Neural crest cell (in vitro differentiated cells): ENCODE data around the gene IL17A. TPM values are rescaled to one million over a fixed set of nuclear protein-coding genes. Genes with fewer than 3 reads are reported as not detected.
A peak's percentile ranks its signal among the peaks of the same experiment; 100 is the strongest.

Experiments used
- DNase-seq: peaks from one replicate; pipeline ENCODE4 v3.0.0; 2021; ENCODE audit warnings: low read depth, mixed read lengths, low spot score
- H3K27ac Mint-ChIP-seq: one replicate; pipeline ENCODE4 v1.8.0; 2021; ENCODE audit warnings: mild to moderate bottlenecking, mixed read lengths; ENCODE audit not compliant: unreplicated experiment
- H3K27me3 Mint-ChIP-seq: 2 replicates; pipeline ENCODE4 v1.8.0; 2021; ENCODE audit warnings: low read depth, mild to moderate bottlenecking, mixed read lengths
- H3K36me3 Mint-ChIP-seq: 2 replicates; pipeline ENCODE4 v1.8.0; 2021; ENCODE audit warnings: low read depth, mild to moderate bottlenecking, mixed read lengths
- H3K4me1 Mint-ChIP-seq: 2 replicates; pipeline ENCODE4 v1.8.0; 2021; ENCODE audit warnings: mixed read lengths
- H3K4me3 Mint-ChIP-seq: one replicate; pipeline ENCODE4 v1.8.0; 2021; ENCODE audit warnings: mild to moderate bottlenecking, mixed read lengths
- H3K9me3 Mint-ChIP-seq: 2 replicates; pipeline ENCODE4 v1.8.0; 2021; ENCODE audit warnings: mixed read lengths
- CTCF ChIP-seq: fragments of 200-600 bp; sonication (generic); conservative IDR thresholded peaks from 2 replicates; pipeline ENCODE4 v1.5.0; 2021; ENCODE audit warnings: antibody characterized with exemption, mild to moderate bottlenecking
- total RNA-seq: library from RNA; stranded (reverse); gene quantifications from 2 replicates; pipeline ENCODE4 v1.2.1, GENCODE V29; 2021

The IL17A gene
- total RNA-seq, 1 donor from 2014 or later: not detected

GRCh38 chr6:52207066-52207465 is 20.9 kb downstream of the IL17A start:
- Mint-ChIP-seq H3K27ac (no peak overlapping the region), H3K27me3 (peaks cover 2% of the 10 kb centered on the region), H3K36me3 (no peaks in the 10 kb centered on the region), H3K4me3 (no peak overlapping the region), H3K4me1 (no peaks in the 10 kb centered on the region), H3K9me3 (no peaks in the 10 kb centered on the region)
- DNase-seq: no peak
- TF ChIP-seq CTCF: peak; percentile 23

- Mint-ChIP-seq H3K9me3 (no peaks in the 10 kb centered on the region), H3K4me1 (no peaks in the 10 kb centered on the region), H3K36me3 (no peaks in the 10 kb centered on the region), H3K27ac (no peak overlapping the region), H3K4me3 (no peak overlapping the region), H3K27me3 (peaks cover 2% of the 10 kb centered on the region)
- no peak for TF ChIP-seq CTCF
- DNase-seq: no peak
Measured at GRCh38 chr6:52208612-52209011, 22.4 kb downstream of the IL17A start.

- H3K27ac Mint-ChIP-seq: no peak overlapping the region
- no peaks in the 10 kb centered on the region for H3K9me3 Mint-ChIP-seq
- TF ChIP-seq CTCF: no peak
- no peaks in the 10 kb centered on the region for H3K36me3 Mint-ChIP-seq
- no peak for DNase-seq
- H3K27me3 Mint-ChIP-seq: peaks cover 2% of the 10 kb centered on the region
- H3K4me1 Mint-ChIP-seq: no peaks in the 10 kb centered on the region
- no peak overlapping the region for H3K4me3 Mint-ChIP-seq
Measured at GRCh38 chr6:52209770-52210169, 23.6 kb downstream of the IL17A start.

GRCh38 chr6:52210227-52210626 is 24.1 kb downstream of the IL17A start:
- Mint-ChIP-seq H3K27ac (no peak overlapping the region), H3K9me3 (no peaks in the 10 kb centered on the region), H3K36me3 (no peaks in the 10 kb centered on the region), H3K4me3 (no peak overlapping the region), H3K4me1 (no peaks in the 10 kb centered on the region), H3K27me3 (peaks cover 2% of the 10 kb centered on the region)
- TF ChIP-seq CTCF: no peak
- no peak for DNase-seq

- no peaks in the 10 kb centered on the region for H3K9me3 Mint-ChIP-seq
Measured at GRCh38 chr6:52213127-52213526, 27.0 kb downstream of the IL17A start.

More at GRCh38 chr6:52213127-52213526, 27.0 kb downstream of the IL17A start:
- Mint-ChIP-seq H3K27me3 (peaks cover 2% of the 10 kb centered on the region), H3K4me3 (no peak overlapping the region), H3K4me1 (no peaks in the 10 kb centered on the region), H3K36me3 (no peaks in the 10 kb centered on the region), H3K27ac (no peak overlapping the region)
- no peak for TF ChIP-seq CTCF
- no peak for DNase-seq
